Right lobe of liver (tissue), 4 donors: Measurements from ENCODE around the gene ATP10A.

Experiments
- CTCF ChIP-seq, 4 donors: fragments of 200-600 bp in 3 of 4; fragments of 450-650 bp in 1 of 4; IDR thresholded peaks; one replicate each; pipeline versions ENCODE4 v1.5.1 to v1.8.0; 2016 to 2022; ENCODE audit warnings: antibody characterized with exemption in 4 of 4, mild to moderate bottlenecking in 2 of 4
- POLR2A ChIP-seq: fragments of 450-650 bp; IDR thresholded peaks from one replicate; pipeline ENCODE4 v1.6.1; 2017; ENCODE audit warnings: antibody characterized with exemption, mild to moderate bottlenecking
- donor health status: DM: no; HTN: no; CAD: no.
- donor health status: DM: no; HTN: no; CAD: no.
- donor health status: DM: no; HTN: yes; CAD: no.

- TF ChIP-seq CTCF (IDR thresholded peaks at IDR 0.05): no peak
- no peak for TF ChIP-seq POLR2A
Observed at GRCh38 chr15:25910832-25911231, 47.7 kb upstream of the ATP10A start.
